GM12892 (cell line): Measurements from ENCODE around the gene POU2AF1.

Experiments
- POLR2A ChIP-seq: IDR thresholded peaks from 2 replicates; pipeline ENCODE4 v1.6.1; 2011; ENCODE audit warnings: low read depth, low read length, control low read depth
- POLR2AphosphoS5 ChIP-seq: IDR thresholded peaks from 2 replicates; pipeline ENCODE4 v1.6.1; 2011; ENCODE audit warnings: low read depth, low read length, control low read depth
- TAF1 ChIP-seq: IDR thresholded peaks from 2 replicates; pipeline ENCODE4 v1.6.1; 2011; ENCODE audit warnings: low read depth, mild to moderate bottlenecking, control low read depth, low read length, borderline replicate concordance

GRCh38 chr11:111352231-111352746, 26.8 kb downstream of the POU2AF1 start:
- TF ChIP-seq POLR2A (no peak), POLR2AphosphoS5 (no peak; the same call in 1 of the 2 replicates), TAF1 (no peak)
